K562 (cell line): ENCODE measurements around the gene NKX1-2. TPM values are rescaled to one million over a fixed set of nuclear protein-coding genes. Genes with fewer than 3 reads are reported as not detected.

Source experiments
- ATAC-seq: fragments of 200-7000 bp; cut with Tn5 transposase; 3 replicates; pipeline ENCODE4 v1.9.1; 2020; ENCODE audit warnings: moderate library complexity
- BruUV-seq: library from RNA; stranded (reverse); fragments of 400-500 nt; replicated peaks from 2 replicates; lab custom pipeline; 2021; lab: Mats Ljungman, UMichigan
- CTCF ChIA-PET: fragments of 300-600 bp; formaldehyde crosslinking; extraction: SDS; loops from one replicate; lab custom pipeline; 2021; ENCODE audit warnings: low intra/inter-chr PET ratio; lab: Yijun Ruan, JAX
- POLR2A ChIA-PET: fragments of 300-600, 350-650 bp; sonication (Branson Sonifier 250); formaldehyde crosslinking; extraction: SDS; loops from one replicate; lab custom pipeline; 2021; ENCODE audit warnings: antibody characterized with exemption, inconsistent platforms; lab: Yijun Ruan, JAX
- DNase-seq, 4 experiments: peaks; one replicate each; pipeline versions ENCODE4 v3.0.0 to v3.0.0-alpha.2; 2011 to 2018; ENCODE audit warnings: low spot score in 3 of 4, mixed read lengths in 3 of 4; ENCODE audit errors: extremely low read depth in 1 of 4
- FAIRE-seq: peaks from 2 replicates; lab custom pipeline; 2011; peaks lifted over from hg19 to GRCh38; lab: Jason Lieb, UNC
- H2AFZ ChIP-seq: 2 replicates; pipeline ENCODE4 v1.6.0; 2011; ENCODE audit warnings: low read depth, low read length, control low read depth, inconsistent platforms
- H3K27ac ChIP-seq: fragments of 200-600 bp; 3 replicates; pipeline ENCODE4 v1.8.0; 2011; ENCODE audit warnings: low read depth, mild to moderate bottlenecking, control low read depth, inconsistent platforms, low read length, moderate library complexity, mixed read lengths; ENCODE audit errors: extremely low read depth
- H3K27me3 ChIP-seq, 2 experiments: fragments of 300-600 bp in 1 of 2; 2 replicates in 1 of 2; 3 replicates in 1 of 2; pipeline versions ENCODE4 v1.6.0 to v1.8.0; 2011; ENCODE audit warnings: inconsistent platforms in 2 of 2, low read length in 2 of 2, mild to moderate bottlenecking in 1 of 2, mixed read lengths in 1 of 2, moderate library complexity in 1 of 2; ENCODE audit not compliant: control insufficient read depth in 2 of 2, insufficient read depth in 2 of 2
- H3K36me3 ChIP-seq: fragments of 300-600 bp; 3 replicates; pipeline ENCODE4 v1.8.0; 2011; ENCODE audit warnings: mild to moderate bottlenecking, low read length, inconsistent platforms; ENCODE audit not compliant: control insufficient read depth, insufficient read depth
- H3K4me1 ChIP-seq, 2 experiments: fragments of 200-600 bp in 1 of 2; replicated peaks in 1 of 2; 2 replicates in 1 of 2; 3 replicates in 1 of 2; pipeline versions ENCODE4 v1.5.1 to v1.8.0; 2011; ENCODE audit warnings: inconsistent platforms in 2 of 2, low read length in 2 of 2, mild to moderate bottlenecking in 1 of 2, mixed read lengths in 1 of 2, moderate library complexity in 1 of 2; ENCODE audit not compliant: control insufficient read depth in 2 of 2, insufficient read depth in 2 of 2
- H3K4me2 ChIP-seq: 2 replicates; pipeline ENCODE4 v1.6.1; 2011; ENCODE audit warnings: low read length, control low read depth, inconsistent platforms, mixed read lengths; ENCODE audit not compliant: insufficient read depth
- H3K4me3 ChIP-seq: fragments of 200-600 bp; sonication (generic), shearing (Covaris generic); 2 replicates; pipeline ENCODE4 v1.5.1; 2016; ENCODE audit warnings: control low read depth, inconsistent platforms
- H3K79me2 ChIP-seq: fragments of 200-600 bp; 3 replicates; pipeline ENCODE4 v1.8.0; 2011; ENCODE audit warnings: low read length, inconsistent platforms; ENCODE audit not compliant: control insufficient read depth, insufficient read depth
- H3K9ac ChIP-seq, 2 experiments: 2 replicates each; pipeline versions ENCODE4 v1.6.0 to v1.6.1; 2011; ENCODE audit warnings: low read depth in 2 of 2, low read length in 2 of 2, control low read depth in 1 of 2, inconsistent platforms in 1 of 2, mild to moderate bottlenecking in 1 of 2, mixed read lengths in 1 of 2; ENCODE audit not compliant: insufficient read depth in 1 of 2
- H3K9me1 ChIP-seq: one replicate; pipeline ENCODE4 v1.6.0; 2011; ENCODE audit warnings: inconsistent platforms, mild to moderate bottlenecking, low read length, moderate library complexity; ENCODE audit not compliant: control insufficient read depth, insufficient read depth
- H3K9me3 ChIP-seq: replicated peaks from 2 replicates; pipeline ENCODE4 v1.5.1; 2011; ENCODE audit warnings: low read depth, low read length, inconsistent platforms; ENCODE audit not compliant: control insufficient read depth, insufficient read depth
- H4K20me1 ChIP-seq: replicated peaks from 2 replicates; pipeline ENCODE4 v1.6.1; 2011; ENCODE audit warnings: low read length, inconsistent platforms, mixed read lengths; ENCODE audit not compliant: control insufficient read depth, insufficient read depth
- ARID2 ChIP-seq: fragments of 450-650 bp; IDR thresholded peaks from 2 replicates; pipeline ENCODE4 v1.6.1; 2017; ENCODE audit warnings: antibody characterized with exemption, mild to moderate bottlenecking
- ELF4 ChIP-seq: fragments of 450-650 bp; formaldehyde crosslinking; IDR thresholded peaks from 2 replicates; pipeline ENCODE4 v1.4.0; 2022; ENCODE audit warnings: missing genetic modification characterization
- ETV5 ChIP-seq: sonication (generic); formaldehyde crosslinking; IDR thresholded peaks from 2 replicates; pipeline ENCODE4 v1.4.0; 2020; ENCODE audit warnings: low read depth, mild to moderate bottlenecking, missing genetic modification reagents
- MCM2 ChIP-seq: fragments of 450-650 bp; IDR thresholded peaks from 2 replicates; pipeline ENCODE4 v1.6.1; 2017; ENCODE audit warnings: low read depth, mild to moderate bottlenecking
- NEUROD1 ChIP-seq: fragments of 150-350 bp; IDR thresholded peaks from 2 replicates; pipeline ENCODE4 v1.6.1; 2014; ENCODE audit warnings: borderline replicate concordance, low read length, low read depth; ENCODE audit not compliant: partially characterized antibody
- PTRF ChIP-seq: fragments of 450-650 bp; IDR thresholded peaks from 2 replicates; pipeline ENCODE4 v1.6.1; 2016; ENCODE audit warnings: mild to moderate bottlenecking, missing genetic modification characterization, missing compliant biosample characterization
- PYGO2 ChIP-seq: fragments of 450-650 bp; IDR thresholded peaks from 2 replicates; pipeline ENCODE4 v1.6.1; 2016; ENCODE audit warnings: mild to moderate bottlenecking, missing genetic modification characterization, moderate library complexity, missing compliant biosample characterization
- RFX5 ChIP-seq: IDR thresholded peaks from 2 replicates; pipeline ENCODE4 v1.6.1; 2011; ENCODE audit warnings: low read depth, mild to moderate bottlenecking, improper control_type of control experiment, low read length
- SOX6 ChIP-seq: fragments of 450-650 bp; IDR thresholded peaks from 2 replicates; pipeline ENCODE4 v1.6.1; 2014; ENCODE audit warnings: mild to moderate bottlenecking
- TRIM25 ChIP-seq: fragments of 450-650 bp; IDR thresholded peaks from 2 replicates; pipeline ENCODE4 v1.7.0; 2016; ENCODE audit warnings: borderline replicate concordance
- ZNF232 ChIP-seq: sonication (generic); formaldehyde crosslinking; IDR thresholded peaks from 2 replicates; pipeline ENCODE4 v1.8.0; 2022; ENCODE audit warnings: mild to moderate bottlenecking, missing genetic modification reagents
- ZNF511 ChIP-seq: sonication (generic); formaldehyde crosslinking; IDR thresholded peaks from 2 replicates; pipeline ENCODE4 v1.8.0; 2022; ENCODE audit warnings: mild to moderate bottlenecking, missing genetic modification reagents
- ZNF518B ChIP-seq: fragments of 250-450 bp; sonication (Bioruptor Pico); IDR thresholded peaks from 2 replicates; pipeline ENCODE4 v1.5.0; 2021; ENCODE audit warnings: mild to moderate bottlenecking, moderate library complexity
- WGBS: fragments of 100-300 bp; shearing (Covaris generic); methylation state at CpG from one replicate; pipeline ENCODE4 v1.1.6; 2016; ENCODE audit warnings: low coverage, mixed read lengths; ENCODE audit not compliant: insufficient coverage; ENCODE audit errors: missing lambda C conversion rate; 5-methylcytosine and 5-hydroxymethylcytosine counted together
- in situ Hi-C: fragments of 300-500 bp; cut with MboI; formaldehyde crosslinking; loops from 4 replicates; pipeline ENCODE4 v1.15.0; 2018; ENCODE audit warnings: inconsistent platforms, mixed read lengths
- intact Hi-C: fragments of 100-400 bp; cut with micrococcal nuclease; formaldehyde crosslinking; loops from 2 replicates; pipeline ENCODE4 v1.14.2; 2022
- polyA plus RNA-seq, 8 experiments: library from polyadenylated mRNA; depleted of rRNA in 4 of 8; stranded (reverse) in 5 of 8; unstranded in 3 of 8; fragments of >200 nt; fragmentation: Nextera tagmentation in 2 of 8; fragmentation: Illumina TruSeq in 1 of 8; extraction: Ambion mirVana in 2 of 8; extraction: Trizol in 1 of 8; gene quantifications; 2 replicates each; pipeline versions ENCODE4 v1.2.1 to v1.2.3, GENCODE V29; 2011 to 2014; ENCODE audit warnings: inconsistent platforms in 1 of 8, missing spikeins in 1 of 8
- total RNA-seq, 7 experiments: library from RNA; depleted of rRNA in 6 of 7; stranded (reverse); fragments of >200 nt in 6 of 7; fragmentation: Illumina TruSeq in 2 of 7; extraction: Trizol in 2 of 7; gene quantifications; 2 replicates each; pipeline versions ENCODE4 v1.2.1 to v1.2.3, GENCODE V29; 2011 to 2021; ENCODE audit warnings: low replicate concordance in 1 of 7

Gene NKX1-2
- total and polyA plus RNA-seq, 9 of the 15 experiments (the other 6 are each of a cell fraction or from before 2014, with no cell fraction given), result not detected

- Histone ChIP-seq H3K27ac (no peak overlapping the region), H3K4me2 (no peak overlapping the region), H2AFZ (no peak overlapping the region), H3K4me1 (peaks cover 24 to 33% of the 10 kb centered on the region in 2 experiments), H3K9me3 (no peaks in the 10 kb centered on the region), H3K27me3 (no peaks in the 10 kb centered on the region), H4K20me1 (no peaks in the 10 kb centered on the region), H3K9ac (no peak overlapping the region; a peak in 2 of 4 replicates), H3K9me1 (no peaks in the 10 kb centered on the region), H3K79me2 (peaks cover 10% of the 10 kb centered on the region; the same call in 2 of the 3 replicates), H3K36me3 (no peaks in the 10 kb centered on the region), H3K4me3 (no peak overlapping the region)
- ATAC-seq (no peak), DNase-seq (no peak), FAIRE-seq (no peak)
- TF ChIP-seq NEUROD1 (no peak), ETV5 (CRISPR knock-in tag) (no peak), ZNF511 (no peak), SOX6 (no peak), RFX5 (no peak), ZNF232 (no peak), ELF4 (no peak), MCM2 (no peak), ZNF518B (CRISPR knock-in tag) (no peak), ARID2 (no peak), PTRF (tag) (no peak), PYGO2 (tag) (no peak), TRIM25 (no peak)
- ChIA-PET POLR2A (interaction anchor here (0.6 kb wide), 1 partner anchor 1137 kb away, joined by 3 read pairs; no protein-coding TSS in a partner anchor), CTCF (no interaction called here)
- in situ Hi-C loops, result no loop called here
- WGBS, result 80% methylated on average over 7 of the region's 13 CpGs
- intact Hi-C loops, result loop anchor here (5.0 kb wide), 1 partner anchor 51 kb away; the partner anchor contains the start of gene OAT
- no TSS peak for BruUV-seq
Measured at GRCh38 chr10:124468624-124469023, 18.8 kb upstream of the NKX1-2 start.
